ENCODE data around the gene KLHL29.

DNA sequence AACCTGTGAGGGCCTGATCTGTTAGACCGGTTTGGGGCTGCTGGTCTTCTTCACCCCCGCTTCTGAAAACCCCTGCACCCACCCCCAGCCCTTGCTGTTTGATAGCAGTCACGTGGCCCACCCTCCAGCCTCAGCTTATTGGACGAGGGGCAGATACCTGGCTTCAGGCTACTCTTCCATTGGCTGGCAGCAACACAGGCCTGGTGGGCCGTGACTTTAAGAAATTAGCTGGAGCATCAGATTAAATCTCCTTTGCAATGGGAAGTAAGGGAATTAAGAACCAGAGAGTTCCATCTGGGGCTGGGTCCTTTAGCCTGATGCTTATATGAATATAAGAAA, 107.3 kb downstream of the KLHL29 start:
- no peak for TF ChIP-seq EP300 (IDR thresholded peaks at IDR 0.05; ENCODE audit: low read depth in 2 of 2, low read length in 2 of 2)
- TF ChIP-seq EP300 (CRISPR knock-in tag; IDR thresholded peaks at IDR 0.05; ENCODE audit: borderline replicate concordance): no peak
- TF ChIP-seq, protein P1, sequence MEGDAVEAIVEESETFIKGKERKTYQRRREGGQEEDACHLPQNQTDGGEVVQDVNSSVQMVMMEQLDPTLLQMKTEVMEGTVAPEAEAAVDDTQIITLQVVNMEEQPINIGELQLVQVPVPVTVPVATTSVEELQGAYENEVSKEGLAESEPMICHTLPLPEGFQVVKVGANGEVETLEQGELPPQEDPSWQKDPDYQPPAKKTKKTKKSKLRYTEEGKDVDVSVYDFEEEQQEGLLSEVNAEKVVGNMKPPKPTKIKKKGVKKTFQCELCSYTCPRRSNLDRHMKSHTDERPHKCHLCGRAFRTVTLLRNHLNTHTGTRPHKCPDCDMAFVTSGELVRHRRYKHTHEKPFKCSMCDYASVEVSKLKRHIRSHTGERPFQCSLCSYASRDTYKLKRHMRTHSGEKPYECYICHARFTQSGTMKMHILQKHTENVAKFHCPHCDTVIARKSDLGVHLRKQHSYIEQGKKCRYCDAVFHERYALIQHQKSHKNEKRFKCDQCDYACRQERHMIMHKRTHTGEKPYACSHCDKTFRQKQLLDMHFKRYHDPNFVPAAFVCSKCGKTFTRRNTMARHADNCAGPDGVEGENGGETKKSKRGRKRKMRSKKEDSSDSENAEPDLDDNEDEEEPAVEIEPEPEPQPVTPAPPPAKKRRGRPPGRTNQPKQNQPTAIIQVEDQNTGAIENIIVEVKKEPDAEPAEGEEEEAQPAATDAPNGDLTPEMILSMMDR (CRISPR knock-in tag; IDR thresholded peaks at IDR 0.05): no peak
- TF ChIP-seq, protein P2, sequence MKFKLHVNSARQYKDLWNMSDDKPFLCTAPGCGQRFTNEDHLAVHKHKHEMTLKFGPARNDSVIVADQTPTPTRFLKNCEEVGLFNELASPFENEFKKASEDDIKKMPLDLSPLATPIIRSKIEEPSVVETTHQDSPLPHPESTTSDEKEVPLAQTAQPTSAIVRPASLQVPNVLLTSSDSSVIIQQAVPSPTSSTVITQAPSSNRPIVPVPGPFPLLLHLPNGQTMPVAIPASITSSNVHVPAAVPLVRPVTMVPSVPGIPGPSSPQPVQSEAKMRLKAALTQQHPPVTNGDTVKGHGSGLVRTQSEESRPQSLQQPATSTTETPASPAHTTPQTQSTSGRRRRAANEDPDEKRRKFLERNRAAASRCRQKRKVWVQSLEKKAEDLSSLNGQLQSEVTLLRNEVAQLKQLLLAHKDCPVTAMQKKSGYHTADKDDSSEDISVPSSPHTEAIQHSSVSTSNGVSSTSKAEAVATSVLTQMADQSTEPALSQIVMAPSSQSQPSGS (CRISPR knock-in tag; IDR thresholded peaks at IDR 0.05): no peak
- TF ChIP-seq, protein P3, sequence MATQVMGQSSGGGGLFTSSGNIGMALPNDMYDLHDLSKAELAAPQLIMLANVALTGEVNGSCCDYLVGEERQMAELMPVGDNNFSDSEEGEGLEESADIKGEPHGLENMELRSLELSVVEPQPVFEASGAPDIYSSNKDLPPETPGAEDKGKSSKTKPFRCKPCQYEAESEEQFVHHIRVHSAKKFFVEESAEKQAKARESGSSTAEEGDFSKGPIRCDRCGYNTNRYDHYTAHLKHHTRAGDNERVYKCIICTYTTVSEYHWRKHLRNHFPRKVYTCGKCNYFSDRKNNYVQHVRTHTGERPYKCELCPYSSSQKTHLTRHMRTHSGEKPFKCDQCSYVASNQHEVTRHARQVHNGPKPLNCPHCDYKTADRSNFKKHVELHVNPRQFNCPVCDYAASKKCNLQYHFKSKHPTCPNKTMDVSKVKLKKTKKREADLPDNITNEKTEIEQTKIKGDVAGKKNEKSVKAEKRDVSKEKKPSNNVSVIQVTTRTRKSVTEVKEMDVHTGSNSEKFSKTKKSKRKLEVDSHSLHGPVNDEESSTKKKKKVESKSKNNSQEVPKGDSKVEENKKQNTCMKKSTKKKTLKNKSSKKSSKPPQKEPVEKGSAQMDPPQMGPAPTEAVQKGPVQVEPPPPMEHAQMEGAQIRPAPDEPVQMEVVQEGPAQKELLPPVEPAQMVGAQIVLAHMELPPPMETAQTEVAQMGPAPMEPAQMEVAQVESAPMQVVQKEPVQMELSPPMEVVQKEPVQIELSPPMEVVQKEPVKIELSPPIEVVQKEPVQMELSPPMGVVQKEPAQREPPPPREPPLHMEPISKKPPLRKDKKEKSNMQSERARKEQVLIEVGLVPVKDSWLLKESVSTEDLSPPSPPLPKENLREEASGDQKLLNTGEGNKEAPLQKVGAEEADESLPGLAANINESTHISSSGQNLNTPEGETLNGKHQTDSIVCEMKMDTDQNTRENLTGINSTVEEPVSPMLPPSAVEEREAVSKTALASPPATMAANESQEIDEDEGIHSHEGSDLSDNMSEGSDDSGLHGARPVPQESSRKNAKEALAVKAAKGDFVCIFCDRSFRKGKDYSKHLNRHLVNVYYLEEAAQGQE (IDR thresholded peaks at IDR 0.05; ENCODE audit: borderline replicate concordance in 1 of 2, low read depth in 1 of 2, low read length in 2 of 2): no peak
- TF ChIP-seq, protein P4, sequence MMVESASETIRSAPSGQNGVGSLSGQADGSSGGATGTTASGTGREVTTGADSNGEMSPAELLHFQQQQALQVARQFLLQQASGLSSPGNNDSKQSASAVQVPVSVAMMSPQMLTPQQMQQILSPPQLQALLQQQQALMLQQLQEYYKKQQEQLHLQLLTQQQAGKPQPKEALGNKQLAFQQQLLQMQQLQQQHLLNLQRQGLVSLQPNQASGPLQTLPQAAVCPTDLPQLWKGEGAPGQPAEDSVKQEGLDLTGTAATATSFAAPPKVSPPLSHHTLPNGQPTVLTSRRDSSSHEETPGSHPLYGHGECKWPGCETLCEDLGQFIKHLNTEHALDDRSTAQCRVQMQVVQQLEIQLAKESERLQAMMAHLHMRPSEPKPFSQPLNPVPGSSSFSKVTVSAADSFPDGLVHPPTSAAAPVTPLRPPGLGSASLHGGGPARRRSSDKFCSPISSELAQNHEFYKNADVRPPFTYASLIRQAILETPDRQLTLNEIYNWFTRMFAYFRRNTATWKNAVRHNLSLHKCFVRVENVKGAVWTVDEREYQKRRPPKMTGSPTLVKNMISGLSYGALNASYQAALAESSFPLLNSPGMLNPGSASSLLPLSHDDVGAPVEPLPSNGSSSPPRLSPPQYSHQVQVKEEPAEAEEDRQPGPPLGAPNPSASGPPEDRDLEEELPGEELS (CRISPR knock-in tag; IDR thresholded peaks at IDR 0.05): no peak
- TF ChIP-seq, protein P5, sequence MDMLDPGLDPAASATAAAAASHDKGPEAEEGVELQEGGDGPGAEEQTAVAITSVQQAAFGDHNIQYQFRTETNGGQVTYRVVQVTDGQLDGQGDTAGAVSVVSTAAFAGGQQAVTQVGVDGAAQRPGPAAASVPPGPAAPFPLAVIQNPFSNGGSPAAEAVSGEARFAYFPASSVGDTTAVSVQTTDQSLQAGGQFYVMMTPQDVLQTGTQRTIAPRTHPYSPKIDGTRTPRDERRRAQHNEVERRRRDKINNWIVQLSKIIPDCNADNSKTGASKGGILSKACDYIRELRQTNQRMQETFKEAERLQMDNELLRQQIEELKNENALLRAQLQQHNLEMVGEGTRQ (IDR thresholded peaks at IDR 0.05; ENCODE audit: low read depth, low read length): no peak
- TF ChIP-seq, protein P5 (CRISPR knock-in tag; IDR thresholded peaks at IDR 0.05; ENCODE audit: borderline replicate concordance): no peak

Data from HepG2 (cell line).